COLO829 (cell line): ENCODE results near the gene HCFC1R1.

Experiments
- DNase-seq: peaks from one replicate; pipeline ENCODE4 v3.0.0; 2012; ENCODE audit warnings: low spot score

HCFC1R1 gene

DNA sequence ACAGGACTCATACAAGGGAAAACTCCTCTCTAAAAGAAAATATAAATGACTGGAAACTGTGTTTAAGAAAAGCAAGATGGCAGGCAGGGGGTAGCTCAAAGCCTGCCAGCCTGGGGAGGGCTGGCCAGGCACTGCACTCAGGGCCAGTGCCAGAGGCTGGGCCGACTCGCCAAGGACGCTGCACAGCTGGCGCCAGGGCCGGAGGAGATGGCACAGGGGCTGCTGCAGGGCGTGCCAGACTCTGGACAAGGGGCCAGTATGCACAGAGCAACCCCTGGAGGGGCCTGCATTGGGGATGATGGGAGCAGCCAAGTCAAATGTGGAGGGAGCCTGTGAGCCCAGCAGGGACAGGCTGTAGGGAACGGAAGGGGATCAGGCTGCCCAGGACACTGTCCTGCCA, 47.5 kb downstream of the HCFC1R1 start:
- no peak for DNase-seq

DNA sequence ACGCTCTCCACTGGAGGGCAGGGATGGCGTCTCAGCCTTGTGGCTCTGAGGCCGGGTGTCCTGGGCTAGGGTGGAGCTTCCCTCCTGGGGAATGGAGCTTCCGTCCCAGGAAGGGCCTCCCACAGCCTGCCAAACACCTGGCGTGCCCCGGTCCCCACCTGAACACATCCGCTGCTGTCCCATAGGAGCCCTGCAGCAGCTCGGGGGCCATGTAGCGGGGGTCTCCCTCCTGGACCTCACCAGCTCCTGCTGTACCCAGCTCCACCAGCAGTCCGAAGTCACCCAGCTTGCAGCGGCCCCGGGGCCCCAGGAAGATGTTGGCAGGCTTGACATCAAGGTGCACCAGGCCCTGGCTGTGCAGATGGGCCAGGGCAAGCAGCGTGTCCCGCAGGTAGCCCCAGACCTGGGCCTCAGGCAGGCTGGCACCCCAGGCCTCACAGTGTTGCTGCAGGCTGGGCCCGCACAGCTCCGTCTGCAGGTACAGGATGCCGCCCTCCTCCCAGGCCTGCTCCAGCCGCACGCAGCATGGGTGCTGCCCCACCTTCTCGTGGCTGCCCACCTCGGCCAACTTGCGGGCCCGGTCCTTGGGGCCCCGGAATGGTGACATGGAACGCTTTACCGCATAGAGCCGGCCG, 48.5 kb downstream of the HCFC1R1 start:
- no peak for DNase-seq

DNA sequence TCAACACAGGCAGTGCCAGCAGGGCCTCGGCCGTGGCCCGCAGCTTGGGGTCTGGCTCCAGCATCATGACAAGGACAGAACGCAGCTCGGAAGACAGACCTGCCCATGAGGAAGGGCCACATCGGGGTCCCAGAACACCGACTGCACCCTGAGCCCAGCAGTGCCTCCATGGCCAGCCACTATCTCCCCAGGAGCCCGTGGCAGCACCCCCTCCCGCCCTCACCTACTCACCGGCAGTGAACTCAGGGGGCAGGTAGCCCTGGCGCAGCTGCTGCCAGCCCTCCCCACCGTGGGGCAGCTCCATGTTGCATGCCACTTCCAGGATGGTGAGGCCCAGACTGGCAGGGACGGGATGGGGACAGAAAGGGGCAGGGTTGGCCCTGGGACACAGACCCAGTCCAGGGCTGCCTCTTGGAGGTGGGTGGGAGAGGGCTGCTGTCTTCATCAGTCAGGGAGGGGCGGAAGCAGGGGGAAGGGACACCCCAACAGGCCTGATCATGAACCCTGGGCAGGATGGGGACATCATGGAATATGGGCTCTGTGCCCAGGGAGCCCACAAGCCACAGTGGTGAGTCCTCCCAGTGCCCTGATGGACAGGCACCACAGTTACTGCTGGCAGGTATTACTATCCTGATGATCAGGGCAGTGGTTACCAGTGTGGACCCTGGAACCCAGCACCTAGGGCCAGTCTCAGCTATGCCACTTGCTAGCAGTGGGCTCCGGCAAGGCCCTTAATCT, 49.3 kb downstream of the HCFC1R1 start:
- no peak for DNase-seq

GRCh38 chr16:2973605-2974318, 50.0 kb downstream of the HCFC1R1 start:
- no peak for DNase-seq

DNA sequence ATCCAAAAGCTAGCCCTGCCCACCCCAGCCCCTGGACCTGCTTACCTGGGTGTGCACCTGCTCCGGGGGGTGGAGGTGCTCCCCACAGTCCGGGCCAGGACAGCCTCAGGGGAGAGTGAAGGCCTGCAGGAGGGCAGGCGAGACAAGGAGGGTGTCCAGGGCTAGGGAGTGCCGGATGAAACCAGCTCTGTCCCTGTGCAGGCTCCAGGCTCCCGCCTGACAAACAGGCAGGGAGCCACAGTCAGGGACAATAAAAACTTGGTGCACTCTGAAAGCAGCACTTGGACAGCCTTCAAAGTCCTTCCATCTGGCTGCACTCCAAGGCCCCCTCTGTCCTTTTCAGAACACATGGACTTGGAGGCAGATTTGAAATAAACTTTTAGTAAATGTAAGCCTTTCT, 50.6 kb downstream of the HCFC1R1 start:
- no peak for DNase-seq
